Ascending aorta (tissue), 2 donors: ENCODE measurements around the gene SLC38A9. TPM values are rescaled to one million over a fixed set of nuclear protein-coding genes. Genes with fewer than 3 reads are reported as not detected.
"Not testable (repeated sequence)": the region's sequence is repeated elsewhere in the genome, so short reads cannot be mapped to it uniquely, and the experiment has no call there.

Experiments
- DNase-seq, 2 donors: peaks; one replicate each; pipeline ENCODE4 v3.0.0-alpha.2; 2019; ENCODE audit warnings: low spot score in 2 of 2
- H3K27ac ChIP-seq, 2 donors: fragments of 200-600 bp; sonication (generic); one replicate each; pipeline ENCODE4 v1.5.1; 2016 to 2017; ENCODE audit warnings: mild to moderate bottlenecking in 1 of 2
- H3K27me3 ChIP-seq: fragments of 200-600 bp; sonication (generic); one replicate; pipeline ENCODE4 v1.5.1; 2017
- H3K36me3 ChIP-seq, 2 donors: fragments of 200-600 bp; sonication (generic); one replicate each; pipeline ENCODE4 v1.5.1; 2016
- H3K4me1 ChIP-seq, 2 donors: fragments of 200-600 bp; sonication (generic); one replicate each; pipeline ENCODE4 v1.5.1; 2016 to 2017; ENCODE audit warnings: mild to moderate bottlenecking in 1 of 2
- H3K4me3 ChIP-seq, 2 donors: fragments of 200-600 bp; sonication (generic); one replicate each; pipeline ENCODE4 v1.5.1; 2016 to 2017; ENCODE audit warnings: mild to moderate bottlenecking in 1 of 2
- H3K9me3 ChIP-seq, 2 donors: fragments of 200-600 bp; sonication (generic); one replicate each; pipeline ENCODE4 v1.5.1; 2016
- CTCF ChIP-seq, 3 experiments: fragments of 200-600 bp in 2 of 3; fragments of 450-650 bp in 1 of 3; sonication (generic) in 2 of 3; IDR thresholded peaks; one replicate each; pipeline ENCODE4 v1.5.1; 2016 to 2019; ENCODE audit warnings: antibody characterized with exemption in 3 of 3, mild to moderate bottlenecking in 1 of 3, moderate library complexity in 1 of 3
- intact Hi-C: fragments of 100-400 bp; cut with DNase I; formaldehyde crosslinking; loops from one replicate; pipeline ENCODE4 v1.15.1; 2023
- total RNA-seq: library from RNA; depleted of rRNA; stranded (reverse); fragments of >200 nt; gene quantifications from one replicate; pipeline ENCODE4 v1.1.0, GENCODE V29; 2016

SLC38A9 gene
- total RNA-seq, 1 donor from 2014 or later: 1.8 TPM

DNA sequence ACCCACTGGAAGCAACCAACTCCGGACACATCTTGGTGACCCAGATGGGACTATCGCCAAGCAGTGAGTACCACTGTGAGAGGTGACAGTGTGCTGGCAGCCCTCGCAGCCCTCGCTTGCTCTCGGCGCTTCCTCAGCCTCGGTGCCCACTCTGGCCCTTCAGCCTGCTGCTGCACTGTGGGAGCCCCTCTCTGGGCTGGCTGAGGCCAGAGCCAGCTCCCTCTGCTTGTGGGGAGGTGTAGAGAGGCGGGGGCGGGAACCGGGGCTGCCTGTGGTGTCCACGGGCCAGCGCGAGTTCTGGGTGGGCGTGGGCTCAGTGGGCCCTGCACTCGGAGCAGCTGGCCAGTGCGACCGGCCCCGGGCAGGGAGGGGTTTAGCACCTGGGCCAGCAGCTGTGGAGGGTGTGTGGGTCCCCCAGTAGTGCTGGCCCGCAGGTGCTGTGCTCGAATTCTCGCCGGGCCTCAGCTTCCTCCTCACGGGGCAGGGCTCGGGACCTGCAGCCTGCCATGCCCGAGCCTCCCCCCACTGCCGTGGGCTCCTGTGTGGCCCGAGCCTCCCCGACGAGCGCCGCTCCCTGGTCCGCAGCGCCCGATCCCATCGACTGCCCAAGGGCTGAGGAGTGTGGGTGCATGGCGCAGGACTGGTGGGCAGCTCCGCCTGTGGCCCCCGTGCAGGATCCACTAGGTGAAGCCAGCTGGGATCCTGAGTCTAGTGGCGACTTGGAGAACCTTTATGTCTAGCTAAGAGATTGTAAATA is 98.8 kb downstream of the SLC38A9 start:
- H3K4me3 ChIP-seq: no peak overlapping the region
- no peak for DNase-seq
- no peaks in the 10 kb centered on the region for H3K9me3 ChIP-seq
- intact Hi-C loops: no loop called here
- H3K4me1 ChIP-seq: no peaks in the 10 kb centered on the region
- no peak for TF ChIP-seq CTCF (IDR thresholded peaks at IDR 0.05)
- H3K27ac ChIP-seq: no peak overlapping the region
- H3K27me3 ChIP-seq: no peaks in the 10 kb centered on the region
- H3K36me3 ChIP-seq: no peaks in the 10 kb centered on the region

GRCh38 chr5:55610542-55610941 is 101.6 kb downstream of the SLC38A9 start:
- no peak for TF ChIP-seq CTCF (IDR thresholded peaks at IDR 0.05)
- Histone ChIP-seq H3K4me3 (no peak overlapping the region), H3K9me3 (no peaks in the 10 kb centered on the region), H3K27me3 (no peaks in the 10 kb centered on the region), H3K27ac (no peak overlapping the region), H3K4me1 (no peaks in the 10 kb centered on the region), H3K36me3 (no peaks in the 10 kb centered on the region)
- no peak for DNase-seq
- intact Hi-C loops: no loop called here

DNA sequence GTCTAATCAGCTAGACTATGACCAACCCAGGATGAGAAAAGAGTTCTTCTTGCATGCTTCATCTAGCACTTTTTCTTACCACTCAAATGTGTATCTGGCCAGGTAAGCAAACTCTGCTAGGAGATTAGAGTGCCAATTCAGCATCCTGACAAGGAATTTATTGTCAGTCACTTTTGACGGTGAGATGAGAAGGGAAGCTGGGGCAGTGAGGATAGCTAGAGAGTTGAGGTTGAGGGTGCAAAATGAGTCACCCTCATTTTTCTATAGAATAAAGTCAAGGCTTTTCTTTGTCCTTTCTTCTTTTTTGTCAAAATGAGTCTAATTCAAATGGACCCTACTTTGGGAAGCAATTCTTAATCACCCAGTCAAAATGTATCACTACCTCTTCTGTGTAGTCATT is 102.7 kb downstream of the SLC38A9 start:
- Histone ChIP-seq H3K9me3 (no peaks in the 10 kb centered on the region), H3K4me3 (no peak overlapping the region), H3K27ac (no peak overlapping the region), H3K4me1 (peaks cover 0 to 9% of the 10 kb centered on the region in 2 donors), H3K36me3 (no peaks in the 10 kb centered on the region), H3K27me3 (no peaks in the 10 kb centered on the region)
- no peak for TF ChIP-seq CTCF (IDR thresholded peaks at IDR 0.05)
- intact Hi-C loops: no loop called here
- DNase-seq: no peak

DNA sequence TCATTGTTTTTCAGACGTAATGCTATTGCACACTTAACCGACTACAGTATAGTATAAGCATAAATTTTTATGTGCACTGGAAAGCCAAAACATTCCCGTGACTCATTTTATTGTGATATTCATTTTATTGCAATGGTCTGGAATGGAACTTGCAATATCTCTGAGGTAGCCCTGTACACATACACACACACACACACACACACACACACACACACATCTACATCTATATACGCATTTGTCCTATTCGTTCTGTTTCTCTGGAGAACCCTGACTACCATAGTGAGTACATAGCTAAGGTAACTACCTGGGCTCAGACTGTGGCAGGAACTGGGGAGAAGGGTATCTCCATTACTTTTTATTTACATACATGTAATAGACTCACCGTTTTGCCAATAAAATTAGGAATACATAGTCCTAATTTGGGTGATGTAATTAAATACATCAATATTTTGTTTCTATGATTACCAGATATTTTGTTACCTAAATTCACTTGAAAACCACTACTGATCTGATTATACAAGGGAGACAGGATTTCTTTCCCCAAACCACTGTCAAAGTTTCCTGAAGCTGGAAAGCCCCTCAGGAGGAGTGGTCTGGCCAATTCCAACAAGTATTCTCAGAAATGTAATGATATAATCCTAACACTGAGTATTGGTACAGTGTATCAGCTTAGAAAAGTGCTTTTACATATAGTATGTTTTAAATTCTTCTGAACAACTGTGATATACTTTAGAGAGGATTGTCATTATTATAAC is 103.4 kb downstream of the SLC38A9 start:
- intact Hi-C loops: no loop called here
- H3K4me1 ChIP-seq: peaks cover 6 to 15% of the 10 kb centered on the region in 2 donors
- no peaks in the 10 kb centered on the region for H3K9me3 ChIP-seq
- H3K36me3 ChIP-seq: no peaks in the 10 kb centered on the region
- H3K4me3 ChIP-seq: no peak overlapping the region
- DNase-seq: no peak
- TF ChIP-seq CTCF (IDR thresholded peaks at IDR 0.05): no peak
- H3K27ac ChIP-seq: no peak overlapping the region
- H3K27me3 ChIP-seq: no peaks in the 10 kb centered on the region

DNA sequence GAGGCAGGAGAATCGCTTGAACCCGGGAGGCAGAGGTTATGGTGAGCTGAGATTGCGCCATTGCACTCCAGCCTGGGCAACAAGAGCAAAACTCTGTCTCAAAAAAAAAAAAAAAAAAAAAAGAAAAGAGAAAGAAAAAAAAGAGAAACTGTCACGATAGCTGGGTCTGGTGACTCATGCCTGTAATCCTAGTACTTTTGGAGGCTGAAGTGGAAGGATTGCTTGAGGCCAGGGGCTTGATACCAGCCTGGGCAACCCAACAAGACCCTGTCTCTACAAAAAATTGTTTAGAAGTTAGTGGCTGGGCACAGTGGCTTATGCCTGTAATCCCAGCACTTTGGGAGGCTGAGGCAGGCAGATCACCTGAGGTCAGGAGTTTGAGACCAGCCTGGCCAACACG is 104.8 kb downstream of the SLC38A9 start:
- DNase-seq, intact Hi-C loops, H3K36me3 ChIP-seq, H3K4me3 ChIP-seq, H3K27me3 ChIP-seq, H3K9me3 ChIP-seq, H3K27ac ChIP-seq: not testable (repeated sequence)
- peaks cover 11 to 30% of the 10 kb centered on the region in 2 donors for H3K4me1 ChIP-seq

GRCh38 chr5:55604611-55605067 is 107.5 kb downstream of the SLC38A9 start:
- no peak for TF ChIP-seq CTCF (IDR thresholded peaks at IDR 0.05)
- Histone ChIP-seq H3K27ac (peak overlapping the region; percentile 92 to 93), H3K36me3 (no peaks in the 10 kb centered on the region), H3K4me3 (no peak overlapping the region), H3K27me3 (no peaks in the 10 kb centered on the region), H3K9me3 (no peaks in the 10 kb centered on the region), H3K4me1 (peaks cover 17 to 52% of the 10 kb centered on the region in 2 donors)
- DNase-seq: no peak
- intact Hi-C loops: loop anchor here (5.0 kb wide), 1 partner anchor 167 kb away; no protein-coding TSS in a partner anchor
